ENCODE results near the gene PLXNA2.

GRCh38 chr1:208058756-208059155 is 185.4 kb downstream of the PLXNA2 start:
- TF ChIP-seq CTCF (conservative IDR thresholded peaks at IDR 0.05) (no peak), EZH2 (IDR thresholded peaks at IDR 0.05; ENCODE audit: low read depth) (no peak)

All from PC-9 (cell line).